ENCODE measurements around the gene RAB33B. TPM values are rescaled to one million over a fixed set of nuclear protein-coding genes. Genes with fewer than 3 reads are reported as not detected.

The RAB33B gene
- total RNA-seq, 1 donor from 2014 or later: 11.1 TPM

DNA sequence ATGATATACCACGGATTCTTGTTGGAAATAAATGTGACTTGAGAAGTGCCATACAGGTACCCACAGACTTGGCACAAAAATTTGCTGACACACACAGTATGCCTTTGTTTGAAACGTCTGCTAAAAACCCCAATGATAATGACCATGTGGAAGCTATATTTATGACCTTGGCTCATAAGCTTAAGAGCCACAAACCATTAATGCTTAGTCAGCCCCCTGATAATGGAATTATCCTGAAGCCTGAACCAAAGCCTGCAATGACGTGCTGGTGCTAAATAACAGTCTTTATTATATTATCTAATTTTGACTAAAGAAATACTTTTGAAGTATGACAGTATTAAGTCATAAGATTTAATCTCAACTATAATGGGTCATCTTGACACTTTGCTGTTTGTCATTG, 18.9 kb downstream of the RAB33B start:
- Histone ChIP-seq H3K27me3 (ENCODE audit: low read depth) (no peaks in the 10 kb centered on the region), H3K9me3 (no peaks in the 10 kb centered on the region), H3K36me3 (peaks cover 22% of the 10 kb centered on the region), H3K27ac (no peak overlapping the region), H3K4me3 (no peak overlapping the region), H3K4me1 (peaks cover 8% of the 10 kb centered on the region)
- no peak for DNase-seq
- ATAC-seq: no peak
- TF ChIP-seq, protein P1, sequence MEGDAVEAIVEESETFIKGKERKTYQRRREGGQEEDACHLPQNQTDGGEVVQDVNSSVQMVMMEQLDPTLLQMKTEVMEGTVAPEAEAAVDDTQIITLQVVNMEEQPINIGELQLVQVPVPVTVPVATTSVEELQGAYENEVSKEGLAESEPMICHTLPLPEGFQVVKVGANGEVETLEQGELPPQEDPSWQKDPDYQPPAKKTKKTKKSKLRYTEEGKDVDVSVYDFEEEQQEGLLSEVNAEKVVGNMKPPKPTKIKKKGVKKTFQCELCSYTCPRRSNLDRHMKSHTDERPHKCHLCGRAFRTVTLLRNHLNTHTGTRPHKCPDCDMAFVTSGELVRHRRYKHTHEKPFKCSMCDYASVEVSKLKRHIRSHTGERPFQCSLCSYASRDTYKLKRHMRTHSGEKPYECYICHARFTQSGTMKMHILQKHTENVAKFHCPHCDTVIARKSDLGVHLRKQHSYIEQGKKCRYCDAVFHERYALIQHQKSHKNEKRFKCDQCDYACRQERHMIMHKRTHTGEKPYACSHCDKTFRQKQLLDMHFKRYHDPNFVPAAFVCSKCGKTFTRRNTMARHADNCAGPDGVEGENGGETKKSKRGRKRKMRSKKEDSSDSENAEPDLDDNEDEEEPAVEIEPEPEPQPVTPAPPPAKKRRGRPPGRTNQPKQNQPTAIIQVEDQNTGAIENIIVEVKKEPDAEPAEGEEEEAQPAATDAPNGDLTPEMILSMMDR (IDR thresholded peaks at IDR 0.05): no peak
- intact Hi-C loops (cut with DNase I): no loop called here

- intact Hi-C loops (cut with DNase I): no loop called here
- Histone ChIP-seq H3K36me3 (peaks cover 22% of the 10 kb centered on the region), H3K27me3 (ENCODE audit: low read depth) (no peaks in the 10 kb centered on the region), H3K9me3 (no peaks in the 10 kb centered on the region), H3K27ac (no peak overlapping the region), H3K4me1 (no peaks in the 10 kb centered on the region), H3K4me3 (no peak overlapping the region)
- ATAC-seq (no peak), DNase-seq (no peak)
- TF ChIP-seq, protein P1 (IDR thresholded peaks at IDR 0.05): no peak
Measured at GRCh38 chr4:139476363-139476762, 22.4 kb downstream of the RAB33B start.

- H3K27me3 ChIP-seq (ENCODE audit: low read depth): no peaks in the 10 kb centered on the region
- no peak overlapping the region for H3K4me3 ChIP-seq
- no peaks in the 10 kb centered on the region for H3K9me3 ChIP-seq
- no peaks in the 10 kb centered on the region for H3K4me1 ChIP-seq
- H3K36me3 ChIP-seq: no peaks in the 10 kb centered on the region
- ATAC-seq (no peak), DNase-seq (no peak)
- intact Hi-C loops (cut with DNase I): no loop called here
- TF ChIP-seq, protein P1 (IDR thresholded peaks at IDR 0.05): no peak
- no peak overlapping the region for H3K27ac ChIP-seq
Measured at GRCh38 chr4:139481465-139481864, 27.5 kb downstream of the RAB33B start.

DNA sequence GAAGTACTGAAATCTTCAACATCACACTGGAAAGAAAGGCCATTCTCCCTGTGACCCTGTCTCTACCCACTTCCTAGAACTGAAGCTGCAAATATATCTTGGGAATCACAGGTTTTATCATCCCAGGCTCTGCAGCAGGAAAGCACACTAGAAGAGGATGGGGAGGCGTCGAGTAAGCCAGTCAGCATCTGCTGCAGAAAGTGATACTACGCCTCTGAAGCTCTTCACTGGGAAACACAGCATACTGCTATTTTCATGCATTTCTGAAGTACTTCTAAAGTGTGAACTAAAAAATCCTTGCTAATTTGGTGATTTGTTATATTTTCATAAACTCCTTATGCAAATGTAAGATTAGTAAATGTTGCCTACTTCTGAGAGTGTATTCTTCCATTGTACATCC, 29.1 kb downstream of the RAB33B start:
- intact Hi-C loops (cut with DNase I): no loop called here
- Histone ChIP-seq H3K27ac (no peak overlapping the region), H3K9me3 (no peaks in the 10 kb centered on the region), H3K36me3 (no peaks in the 10 kb centered on the region), H3K4me3 (no peak overlapping the region), H3K27me3 (ENCODE audit: low read depth) (no peaks in the 10 kb centered on the region), H3K4me1 (no peaks in the 10 kb centered on the region)
- ATAC-seq (no peak), DNase-seq (no peak)
- TF ChIP-seq, protein P1 (IDR thresholded peaks at IDR 0.05): no peak

DNA sequence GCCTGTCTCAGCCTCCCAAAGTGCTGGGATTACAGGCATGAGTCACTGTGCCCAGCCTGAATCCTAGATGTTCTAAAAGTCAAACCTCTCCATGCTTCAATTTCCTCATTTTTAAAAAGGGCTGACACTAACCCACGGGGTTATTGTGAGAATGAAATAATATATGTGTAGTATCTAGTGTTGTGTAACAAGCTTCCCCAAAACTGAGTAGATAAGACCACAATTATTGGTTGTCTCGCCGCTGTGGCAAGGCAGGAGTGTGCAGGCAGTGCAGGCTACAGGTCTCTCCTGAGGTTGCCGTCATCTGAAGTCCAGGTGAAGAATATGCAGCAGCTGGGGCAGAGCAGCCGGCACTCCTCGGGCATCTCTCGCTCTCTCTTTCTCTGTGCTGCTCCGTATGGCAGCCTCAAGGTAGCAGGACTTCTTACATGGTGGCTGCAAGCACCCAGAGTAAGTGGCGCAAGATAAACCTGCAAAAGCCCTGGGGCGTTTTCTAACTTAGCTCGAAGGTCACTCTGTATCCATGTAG, 30.9 kb downstream of the RAB33B start:
- Histone ChIP-seq H3K36me3 (no peaks in the 10 kb centered on the region), H3K9me3 (no peaks in the 10 kb centered on the region), H3K4me3 (no peak overlapping the region), H3K4me1 (no peaks in the 10 kb centered on the region), H3K27ac (no peak overlapping the region), H3K27me3 (ENCODE audit: low read depth) (no peaks in the 10 kb centered on the region)
- TF ChIP-seq, protein P1 (IDR thresholded peaks at IDR 0.05): no peak
- DNase-seq: no peak
- intact Hi-C loops (cut with DNase I): no loop called here
- peak; percentile 30 to 33 for ATAC-seq

DNA sequence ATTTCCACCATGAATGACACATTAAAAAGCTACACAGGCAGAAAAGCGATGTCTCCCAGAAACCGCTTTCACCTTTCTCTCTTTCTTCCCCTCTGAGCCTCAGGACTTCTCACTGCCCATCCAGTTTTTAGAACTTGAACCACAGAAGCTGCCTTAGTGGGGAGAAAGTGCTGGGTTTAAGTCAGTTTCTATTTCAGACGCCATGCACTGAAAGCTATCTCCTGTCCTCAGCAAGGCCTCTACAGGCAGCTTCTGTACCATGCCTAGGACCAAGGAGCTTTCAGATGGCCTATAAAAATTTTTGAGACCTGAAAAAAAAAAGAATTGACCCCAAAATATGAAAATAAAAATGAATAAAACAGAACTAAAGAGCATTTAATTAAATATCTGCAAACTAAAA, 34.5 kb downstream of the RAB33B start:
- Histone ChIP-seq H3K27me3 (ENCODE audit: low read depth) (no peaks in the 10 kb centered on the region), H3K4me1 (no peaks in the 10 kb centered on the region), H3K36me3 (no peaks in the 10 kb centered on the region), H3K4me3 (no peak overlapping the region), H3K27ac (no peak overlapping the region), H3K9me3 (no peaks in the 10 kb centered on the region)
- TF ChIP-seq, protein P1 (IDR thresholded peaks at IDR 0.05): no peak
- intact Hi-C loops (cut with DNase I): no loop called here
- ATAC-seq: no peak
- DNase-seq: no peak

All from lower lobe of right lung (tissue), 2 donors.